ENCODE measurements around the gene AKR1C2. TPM values are rescaled to one million over a fixed set of nuclear protein-coding genes. Genes with fewer than 3 reads are reported as not detected.
A peak's percentile ranks its signal among the peaks of the same experiment; 100 is the strongest.

AKR1C2 gene
- total and polyA plus RNA-seq, 9 of the 15 experiments (the other 6 are each of a cell fraction or from before 2014, with no cell fraction given) = 13.8 to 74.0 (median 30.5) TPM

GRCh38 chr10:4981722-4982471, 21.8 kb downstream of the AKR1C2 start (continued):
- TF ChIP-seq GMEB1 (CRISPR knock-in tag; IDR thresholded peaks at IDR 0.05) (no peak), THAP7 (CRISPR knock-in tag; IDR thresholded peaks at IDR 0.05) (no peak), USF2 (CRISPR knock-in tag; IDR thresholded peaks at IDR 0.05) (no peak), CHD7 (IDR thresholded peaks at IDR 0.05; ENCODE audit: low read depth, low read length) (no peak), ZEB2 (IDR thresholded peaks at IDR 0.05) (peak; percentile 88), VEZF1 (CRISPR knock-in tag; IDR thresholded peaks at IDR 0.05) (no peak), SIN3B (IDR thresholded peaks at IDR 0.05; ENCODE audit: low read depth) (no peak), POLR2G (IDR thresholded peaks at IDR 0.05; ENCODE audit: low read depth, low read length) (no peak)

Measured in K562 (cell line).